ENCODE data around the gene MRPL19.

The MRPL19 gene

DNA sequence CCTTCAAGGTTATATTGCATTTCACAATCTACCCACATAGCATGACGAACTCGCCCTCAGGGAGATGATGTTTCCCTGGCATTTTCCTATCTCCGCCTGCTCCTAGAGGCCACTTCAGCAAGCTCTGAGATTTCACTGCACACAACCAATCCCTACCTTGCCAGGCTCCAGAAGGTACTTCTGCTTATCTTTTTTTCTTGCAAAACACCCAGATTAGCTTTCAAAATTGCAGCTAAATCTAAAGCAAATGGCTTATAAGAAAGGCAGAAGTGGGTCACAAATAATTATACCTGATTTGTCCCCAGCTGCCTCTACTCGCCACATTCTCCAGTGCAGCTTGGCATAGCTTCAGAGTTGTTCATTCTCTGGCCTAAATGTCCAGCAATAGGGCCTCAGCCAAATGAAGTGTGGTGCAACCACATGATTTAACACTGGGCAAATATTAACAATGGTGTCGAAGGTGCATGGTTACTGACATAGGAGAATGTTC is 32.4 kb upstream of the MRPL19 start:
- H3K4me3 ChIP-seq (ENCODE audit: control insufficient read depth, low read depth, low read length), result no peak overlapping the region
- DNase-seq (ENCODE audit: low read depth), result no peak
- TF ChIP-seq, protein P1, sequence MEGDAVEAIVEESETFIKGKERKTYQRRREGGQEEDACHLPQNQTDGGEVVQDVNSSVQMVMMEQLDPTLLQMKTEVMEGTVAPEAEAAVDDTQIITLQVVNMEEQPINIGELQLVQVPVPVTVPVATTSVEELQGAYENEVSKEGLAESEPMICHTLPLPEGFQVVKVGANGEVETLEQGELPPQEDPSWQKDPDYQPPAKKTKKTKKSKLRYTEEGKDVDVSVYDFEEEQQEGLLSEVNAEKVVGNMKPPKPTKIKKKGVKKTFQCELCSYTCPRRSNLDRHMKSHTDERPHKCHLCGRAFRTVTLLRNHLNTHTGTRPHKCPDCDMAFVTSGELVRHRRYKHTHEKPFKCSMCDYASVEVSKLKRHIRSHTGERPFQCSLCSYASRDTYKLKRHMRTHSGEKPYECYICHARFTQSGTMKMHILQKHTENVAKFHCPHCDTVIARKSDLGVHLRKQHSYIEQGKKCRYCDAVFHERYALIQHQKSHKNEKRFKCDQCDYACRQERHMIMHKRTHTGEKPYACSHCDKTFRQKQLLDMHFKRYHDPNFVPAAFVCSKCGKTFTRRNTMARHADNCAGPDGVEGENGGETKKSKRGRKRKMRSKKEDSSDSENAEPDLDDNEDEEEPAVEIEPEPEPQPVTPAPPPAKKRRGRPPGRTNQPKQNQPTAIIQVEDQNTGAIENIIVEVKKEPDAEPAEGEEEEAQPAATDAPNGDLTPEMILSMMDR (IDR thresholded peaks at IDR 0.05; ENCODE audit: control insufficient read depth, insufficient read depth, low read depth, low read length, missing control alignments), result no peak

DNA sequence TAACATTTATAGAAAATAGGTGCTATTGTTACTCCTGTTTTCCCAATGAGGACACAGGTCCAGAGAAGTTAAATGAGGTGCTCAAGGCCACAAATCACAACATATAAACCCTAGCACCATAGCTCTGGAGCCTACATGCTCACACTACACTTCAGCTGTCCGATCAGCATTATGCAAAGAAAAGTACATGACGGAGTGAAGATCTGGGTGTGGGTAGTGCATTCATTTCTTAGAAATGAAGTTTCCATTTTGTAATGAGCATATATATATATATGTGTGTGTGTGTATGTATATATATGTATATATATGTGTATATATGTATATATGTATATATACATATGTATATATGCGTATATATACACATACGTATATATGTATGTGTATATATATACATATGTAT is 30.2 kb upstream of the MRPL19 start:
- no peak for DNase-seq (ENCODE audit: low read depth)
- no peak overlapping the region for H3K4me3 ChIP-seq (ENCODE audit: control insufficient read depth, low read depth, low read length)
- TF ChIP-seq, protein P1 (IDR thresholded peaks at IDR 0.05; ENCODE audit: control insufficient read depth, insufficient read depth, low read depth, low read length, missing control alignments), result no peak

DNA sequence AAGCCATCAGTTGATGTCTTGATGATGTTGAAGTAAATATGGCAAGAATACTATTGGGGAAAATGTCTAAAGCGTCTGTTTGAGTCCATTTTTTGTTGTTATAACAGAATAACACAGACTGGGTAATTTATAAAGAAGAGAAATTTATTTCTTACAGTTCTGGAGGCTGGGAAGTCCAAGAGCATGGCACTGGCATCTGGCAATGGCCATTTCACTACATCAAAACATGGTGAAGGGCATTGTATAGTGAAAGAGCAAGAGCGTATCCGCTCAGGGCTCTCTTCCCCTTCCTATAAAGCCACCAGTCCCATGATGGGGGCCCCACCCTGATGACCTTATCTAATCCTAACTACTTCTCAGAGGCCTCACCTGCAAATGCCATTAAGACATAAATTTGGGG is 29.6 kb upstream of the MRPL19 start:
- H3K4me3 ChIP-seq (ENCODE audit: control insufficient read depth, low read depth, low read length), result no peak overlapping the region
- no peak for DNase-seq (ENCODE audit: low read depth)
- TF ChIP-seq, protein P1 (IDR thresholded peaks at IDR 0.05; ENCODE audit: control insufficient read depth, insufficient read depth, low read depth, low read length, missing control alignments), result no peak

DNA sequence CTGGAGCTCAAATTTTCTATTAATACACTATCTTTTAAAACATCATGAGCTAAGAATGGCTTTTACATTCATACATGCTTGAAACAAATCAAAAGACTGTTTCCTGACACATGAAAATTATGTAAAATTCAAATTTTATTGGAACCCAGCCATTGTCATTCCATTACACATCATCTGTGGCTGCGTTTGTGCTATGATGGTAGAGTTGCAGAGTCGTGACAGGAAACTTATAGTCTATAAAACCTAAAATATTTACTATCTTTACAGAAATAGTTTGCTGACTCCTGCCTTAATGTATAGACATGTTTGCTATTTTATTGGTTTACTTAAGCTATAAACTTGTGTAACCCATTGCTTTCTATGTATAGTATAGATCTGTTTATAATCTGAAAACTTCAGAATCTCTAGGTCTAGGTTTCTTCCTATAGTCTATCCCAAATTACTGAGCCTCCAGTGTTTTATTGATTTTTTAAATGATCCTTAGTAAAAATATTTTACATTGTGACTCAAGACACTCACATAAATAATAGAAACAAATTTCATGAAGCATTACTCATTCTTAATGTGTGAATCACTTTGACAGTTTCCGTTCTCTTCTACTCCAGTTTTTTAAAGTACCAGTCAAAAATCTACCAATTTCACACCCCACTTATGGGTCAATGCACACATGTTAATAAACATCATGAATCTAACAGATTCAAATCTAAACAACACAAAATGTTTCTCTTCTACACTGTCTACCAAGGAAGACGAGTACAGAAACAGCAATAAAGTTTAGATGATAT is 26.4 kb upstream of the MRPL19 start:
- TF ChIP-seq, protein P1 (IDR thresholded peaks at IDR 0.05; ENCODE audit: control insufficient read depth, insufficient read depth, low read depth, low read length, missing control alignments), result no peak
- no peak for DNase-seq (ENCODE audit: low read depth)
- H3K4me3 ChIP-seq (ENCODE audit: control insufficient read depth, low read depth, low read length), result no peak overlapping the region

DNA sequence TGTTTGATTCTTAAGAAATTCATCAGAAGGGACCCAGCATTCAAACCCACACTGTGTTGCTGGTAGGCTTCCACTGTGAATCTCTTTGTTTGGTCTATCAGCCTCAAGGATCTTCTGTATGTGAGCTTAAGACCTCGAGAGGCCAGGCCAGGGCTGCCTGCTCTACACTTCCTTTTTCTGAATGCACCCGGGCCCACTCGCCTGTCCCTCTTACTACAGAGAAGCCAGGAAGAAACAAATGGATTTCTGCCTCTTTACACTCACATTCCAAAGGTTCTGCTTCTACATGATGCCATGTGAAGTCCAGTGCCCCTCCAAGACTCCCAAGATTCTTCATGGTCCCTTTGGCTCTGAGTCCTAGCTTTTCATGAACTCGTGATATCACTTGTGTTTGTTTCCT is 25.4 kb upstream of the MRPL19 start:
- no peak overlapping the region for H3K4me3 ChIP-seq (ENCODE audit: control insufficient read depth, low read depth, low read length)
- TF ChIP-seq, protein P1 (IDR thresholded peaks at IDR 0.05; ENCODE audit: control insufficient read depth, insufficient read depth, low read depth, low read length, missing control alignments), result no peak
- no peak for DNase-seq (ENCODE audit: low read depth)

DNA sequence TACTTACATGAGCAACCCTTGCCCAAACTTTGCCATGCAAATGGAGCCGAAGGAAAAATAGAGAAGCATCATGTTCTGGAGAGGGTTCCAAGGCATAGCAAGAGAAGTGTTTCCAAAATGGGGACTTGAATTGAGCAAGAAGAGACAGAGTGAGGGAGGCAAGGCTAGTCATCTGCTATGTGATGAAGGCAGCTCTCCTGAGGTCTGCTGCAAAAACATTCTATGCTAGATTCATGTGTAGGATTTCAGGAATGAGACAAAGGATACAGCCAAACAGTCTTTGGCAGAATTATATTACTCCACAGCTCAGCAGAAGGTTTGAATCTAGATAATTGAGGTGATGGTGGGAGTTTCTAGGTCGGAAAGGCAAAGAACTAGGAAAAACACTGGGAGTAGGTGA is 24.1 kb upstream of the MRPL19 start:
- H3K4me3 ChIP-seq (ENCODE audit: control insufficient read depth, low read depth, low read length), result no peak overlapping the region
- no peak for DNase-seq (ENCODE audit: low read depth)
- TF ChIP-seq, protein P1 (IDR thresholded peaks at IDR 0.05; ENCODE audit: control insufficient read depth, insufficient read depth, low read depth, low read length, missing control alignments), result no peak

Measured in AG09309 (cell line).